K562 (cell line): ENCODE data around the gene GLIS2. TPM values are rescaled to one million over a fixed set of nuclear protein-coding genes. Genes with fewer than 3 reads are reported as not detected.
A peak's percentile ranks its signal among the peaks of the same experiment; 100 is the strongest.

Source experiments
- CBX3 ChIP-seq, 2 experiments: IDR thresholded peaks; 1 replicate in 1 of 2; 2 replicates in 1 of 2; pipeline ENCODE4 v1.6.1; 2012; ENCODE audit warnings: inconsistent platforms in 2 of 2, low read length in 2 of 2, borderline replicate concordance in 1 of 2, control low read depth in 1 of 2
- DDX20 ChIP-seq: fragments of 450-650 bp; IDR thresholded peaks from 2 replicates; pipeline ENCODE4 v1.6.1; 2016; ENCODE audit warnings: missing genetic modification characterization, low read depth, mild to moderate bottlenecking, missing compliant biosample characterization, moderate library complexity
- DMBX1 ChIP-seq: fragments of 250-450 bp; sonication (Bioruptor Pico); IDR thresholded peaks from 2 replicates; pipeline ENCODE4 v1.8.0; 2022; ENCODE audit warnings: inconsistent platforms, mild to moderate bottlenecking, moderate library complexity, borderline replicate concordance
- KDM5B ChIP-seq: fragments of 200-600 bp; sonication (generic); IDR thresholded peaks from 2 replicates; pipeline ENCODE4 v1.6.1; 2012; ENCODE audit warnings: low read depth, mild to moderate bottlenecking, moderate library complexity, low read length, control low read depth, inconsistent platforms; ENCODE audit not compliant: insufficient replicate concordance
- MTF1 ChIP-seq: fragments of 250-450 bp; sonication (Bioruptor Pico); IDR thresholded peaks from 2 replicates; pipeline ENCODE4 v1.9.0; 2021; ENCODE audit warnings: moderate library complexity, mild to moderate bottlenecking, inconsistent platforms, borderline replicate concordance
- NFE2L1 ChIP-seq: fragments of 450-650 bp; IDR thresholded peaks from 2 replicates; pipeline ENCODE4 v1.6.1; 2016; ENCODE audit warnings: missing genetic modification characterization, low read depth, mild to moderate bottlenecking, missing compliant biosample characterization, moderate library complexity, borderline replicate concordance
- RBFOX2 ChIP-seq: fragments of 200-400 bp; formaldehyde crosslinking; IDR thresholded peaks from 2 replicates; pipeline ENCODE4 v1.6.1; 2017; ENCODE audit warnings: low read depth, mild to moderate bottlenecking, low read length, moderate library complexity
- RBM22 ChIP-seq: fragments of 200-400 bp; formaldehyde crosslinking; IDR thresholded peaks from 2 replicates; pipeline ENCODE4 v1.6.1; 2018; ENCODE audit warnings: low read length, low read depth; ENCODE audit not compliant: poor library complexity, severe bottlenecking
- RBM34 ChIP-seq: fragments of 200-400 bp; formaldehyde crosslinking; IDR thresholded peaks from 2 replicates; pipeline ENCODE4 v1.6.1; 2018; ENCODE audit warnings: low read length, borderline replicate concordance; ENCODE audit not compliant: insufficient read depth
- SAFB ChIP-seq: fragments of 200-400 bp; formaldehyde crosslinking; IDR thresholded peaks from 2 replicates; pipeline ENCODE4 v1.6.1; 2017; ENCODE audit warnings: low read depth, low read length, borderline replicate concordance
- SMARCB1 ChIP-seq: IDR thresholded peaks from 2 replicates; pipeline ENCODE4 v1.6.1; 2011; ENCODE audit warnings: improper control_type of control experiment, low read depth; ENCODE audit not compliant: insufficient read length
- THRAP3 ChIP-seq: fragments of 450-650 bp; IDR thresholded peaks from 2 replicates; pipeline ENCODE4 v1.6.1; 2016; ENCODE audit warnings: mild to moderate bottlenecking, inconsistent platforms, borderline replicate concordance
- XRCC3 ChIP-seq: fragments of 450-650 bp; IDR thresholded peaks from 2 replicates; pipeline ENCODE4 v1.6.1; 2017; ENCODE audit warnings: mild to moderate bottlenecking, moderate library complexity
- ZFX ChIP-seq: sonication (generic); formaldehyde crosslinking; IDR thresholded peaks from 2 replicates; pipeline ENCODE4 v1.8.0; 2022; ENCODE audit warnings: mild to moderate bottlenecking, missing genetic modification reagents, moderate library complexity
- ZKSCAN8 ChIP-seq: fragments of 200-800 bp; sonication (Bioruptor generic); IDR thresholded peaks from 2 replicates; pipeline ENCODE4 v1.6.1; 2016; ENCODE audit warnings: missing genetic modification characterization, missing compliant biosample characterization
- polyA plus RNA-seq, 8 experiments: library from polyadenylated mRNA; depleted of rRNA in 4 of 8; stranded (reverse) in 5 of 8; unstranded in 3 of 8; fragments of >200 nt; fragmentation: Nextera tagmentation in 2 of 8; fragmentation: Illumina TruSeq in 1 of 8; extraction: Ambion mirVana in 2 of 8; extraction: Trizol in 1 of 8; gene quantifications; 2 replicates each; pipeline versions ENCODE4 v1.2.1 to v1.2.3, GENCODE V29; 2011 to 2014; ENCODE audit warnings: inconsistent platforms in 1 of 8, missing spikeins in 1 of 8
- total RNA-seq, 7 experiments: library from RNA; depleted of rRNA in 6 of 7; stranded (reverse); fragments of >200 nt in 6 of 7; fragmentation: Illumina TruSeq in 2 of 7; extraction: Trizol in 2 of 7; gene quantifications; 2 replicates each; pipeline versions ENCODE4 v1.2.1 to v1.2.3, GENCODE V29; 2011 to 2021; ENCODE audit warnings: low replicate concordance in 1 of 7
- TF ChIP-seq, protein P1 (sequence below): fragments of 450-650 bp; IDR thresholded peaks from 2 replicates; pipeline ENCODE4 v1.6.1; 2016; ENCODE audit warnings: missing biosample characterization, missing genetic modification characterization
- TF ChIP-seq, protein P2 (sequence below), 3 experiments: fragments of 200-800 bp in 1 of 3; fragments of 250-450 bp in 1 of 3; fragments of 450-650 bp in 1 of 3; sonication (Bioruptor Pico) in 1 of 3; sonication (Bioruptor generic) in 1 of 3; formaldehyde crosslinking in 1 of 3; IDR thresholded peaks; 2 replicates each; pipeline versions ENCODE4 v1.6.1 to v1.8.0; 2016 to 2022; ENCODE audit warnings: mild to moderate bottlenecking in 2 of 3, missing genetic modification characterization in 2 of 3, missing compliant biosample characterization in 1 of 3, moderate library complexity in 1 of 3
- TF ChIP-seq, protein P3 (sequence below): sonication (generic); formaldehyde crosslinking; IDR thresholded peaks from 2 replicates; pipeline ENCODE4 v1.8.0; 2022; ENCODE audit warnings: mild to moderate bottlenecking, missing genetic modification reagents, borderline replicate concordance

The GLIS2 gene
- total and polyA plus RNA-seq, 9 of the 15 experiments (the other 6 are each of a cell fraction or from before 2014, with no cell fraction given): 0.10 to 9.0 (median 0.57) TPM

DNA sequence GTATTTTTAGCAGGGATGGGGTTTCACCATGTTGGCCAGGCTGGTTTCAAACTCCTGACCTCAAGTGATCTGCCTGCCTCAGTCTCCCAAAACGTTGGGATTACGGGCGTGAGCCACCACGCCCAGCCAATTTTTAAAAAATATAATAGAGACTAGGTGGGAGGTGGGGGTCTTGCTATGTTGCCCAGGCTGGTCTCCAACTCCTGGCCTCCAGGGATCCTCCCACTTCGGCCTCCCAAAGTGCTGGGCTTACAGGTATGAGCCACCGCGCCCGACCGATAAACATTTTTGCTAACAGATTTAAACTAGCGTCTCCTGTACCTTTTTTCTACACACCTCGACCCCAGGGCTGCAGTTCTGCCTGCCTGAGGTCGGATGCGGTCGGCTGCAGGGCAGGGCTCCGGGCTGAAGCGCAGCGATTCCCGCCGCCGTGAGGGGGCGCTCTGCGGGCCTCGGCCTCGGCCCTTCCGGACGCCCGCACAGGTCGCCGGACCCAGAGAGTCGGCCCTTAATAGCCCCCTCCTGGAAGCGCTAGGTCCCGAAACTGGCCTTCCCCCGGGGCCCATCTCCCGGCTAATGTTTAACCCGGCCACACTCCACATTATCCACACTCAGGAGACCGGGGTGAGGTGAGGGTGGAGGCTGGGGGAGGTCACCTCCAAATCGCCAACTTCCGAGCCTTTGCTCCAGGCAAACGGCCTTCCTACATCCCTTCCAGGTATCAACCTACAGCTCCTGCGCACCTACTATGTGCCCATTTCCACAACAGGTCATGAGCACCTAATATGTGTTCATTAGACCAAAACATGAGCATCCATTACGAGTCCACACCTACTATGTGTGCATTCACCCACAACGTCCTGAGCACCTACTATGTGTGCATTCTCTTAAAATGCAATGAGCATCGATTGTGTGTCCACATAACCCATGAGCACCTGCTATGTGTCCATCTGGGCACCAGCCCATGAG lies 2.0 kb upstream of the GLIS2 start (continued):
- peak; percentile 47 for TF ChIP-seq ZFX (CRISPR knock-in tag)
- peak; percentile 45 for TF ChIP-seq RBM22
- TF ChIP-seq DMBX1 (CRISPR knock-in tag): no peak
- TF ChIP-seq XRCC3: no peak
- TF ChIP-seq, protein P1, sequence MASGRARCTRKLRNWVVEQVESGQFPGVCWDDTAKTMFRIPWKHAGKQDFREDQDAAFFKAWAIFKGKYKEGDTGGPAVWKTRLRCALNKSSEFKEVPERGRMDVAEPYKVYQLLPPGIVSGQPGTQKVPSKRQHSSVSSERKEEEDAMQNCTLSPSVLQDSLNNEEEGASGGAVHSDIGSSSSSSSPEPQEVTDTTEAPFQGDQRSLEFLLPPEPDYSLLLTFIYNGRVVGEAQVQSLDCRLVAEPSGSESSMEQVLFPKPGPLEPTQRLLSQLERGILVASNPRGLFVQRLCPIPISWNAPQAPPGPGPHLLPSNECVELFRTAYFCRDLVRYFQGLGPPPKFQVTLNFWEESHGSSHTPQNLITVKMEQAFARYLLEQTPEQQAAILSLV: no peak
- TF ChIP-seq SMARCB1: no peak
- no peak for TF ChIP-seq SAFB
- no peak for TF ChIP-seq MTF1 (CRISPR knock-in tag)
- no peak for TF ChIP-seq RBM34
- TF ChIP-seq ZKSCAN8: no peak
- no peak for TF ChIP-seq DDX20 (tag)
- no peak for TF ChIP-seq NFE2L1 (tag)
- TF ChIP-seq THRAP3: peak; percentile 70; the same call in 1 of the 2 replicates
- TF ChIP-seq KDM5B: no peak
- TF ChIP-seq, protein P2, sequence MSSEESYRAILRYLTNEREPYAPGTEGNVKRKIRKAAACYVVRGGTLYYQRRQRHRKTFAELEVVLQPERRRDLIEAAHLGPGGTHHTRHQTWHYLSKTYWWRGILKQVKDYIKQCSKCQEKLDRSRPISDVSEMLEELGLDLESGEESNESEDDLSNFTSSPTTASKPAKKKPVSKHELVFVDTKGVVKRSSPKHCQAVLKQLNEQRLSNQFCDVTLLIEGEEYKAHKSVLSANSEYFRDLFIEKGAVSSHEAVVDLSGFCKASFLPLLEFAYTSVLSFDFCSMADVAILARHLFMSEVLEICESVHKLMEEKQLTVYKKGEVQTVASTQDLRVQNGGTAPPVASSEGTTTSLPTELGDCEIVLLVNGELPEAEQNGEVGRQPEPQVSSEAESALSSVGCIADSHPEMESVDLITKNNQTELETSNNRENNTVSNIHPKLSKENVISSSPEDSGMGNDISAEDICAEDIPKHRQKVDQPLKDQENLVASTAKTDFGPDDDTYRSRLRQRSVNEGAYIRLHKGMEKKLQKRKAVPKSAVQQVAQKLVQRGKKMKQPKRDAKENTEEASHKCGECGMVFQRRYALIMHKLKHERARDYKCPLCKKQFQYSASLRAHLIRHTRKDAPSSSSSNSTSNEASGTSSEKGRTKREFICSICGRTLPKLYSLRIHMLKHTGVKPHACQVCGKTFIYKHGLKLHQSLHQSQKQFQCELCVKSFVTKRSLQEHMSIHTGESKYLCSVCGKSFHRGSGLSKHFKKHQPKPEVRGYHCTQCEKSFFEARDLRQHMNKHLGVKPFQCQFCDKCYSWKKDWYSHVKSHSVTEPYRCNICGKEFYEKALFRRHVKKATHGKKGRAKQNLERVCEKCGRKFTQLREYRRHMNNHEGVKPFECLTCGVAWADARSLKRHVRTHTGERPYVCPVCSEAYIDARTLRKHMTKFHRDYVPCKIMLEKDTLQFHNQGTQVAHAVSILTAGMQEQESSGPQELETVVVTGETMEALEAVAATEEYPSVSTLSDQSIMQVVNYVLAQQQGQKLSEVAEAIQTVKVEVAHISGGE (CRISPR knock-in tag; IDR thresholded peaks at IDR 0.05): peak in 2 of 3 experiments; percentile 46 to 48; a peak in 1 of 6 replicates
- peak; percentile 51; the same call in 1 of the 2 replicates for TF ChIP-seq RBFOX2
- TF ChIP-seq, protein P3, sequence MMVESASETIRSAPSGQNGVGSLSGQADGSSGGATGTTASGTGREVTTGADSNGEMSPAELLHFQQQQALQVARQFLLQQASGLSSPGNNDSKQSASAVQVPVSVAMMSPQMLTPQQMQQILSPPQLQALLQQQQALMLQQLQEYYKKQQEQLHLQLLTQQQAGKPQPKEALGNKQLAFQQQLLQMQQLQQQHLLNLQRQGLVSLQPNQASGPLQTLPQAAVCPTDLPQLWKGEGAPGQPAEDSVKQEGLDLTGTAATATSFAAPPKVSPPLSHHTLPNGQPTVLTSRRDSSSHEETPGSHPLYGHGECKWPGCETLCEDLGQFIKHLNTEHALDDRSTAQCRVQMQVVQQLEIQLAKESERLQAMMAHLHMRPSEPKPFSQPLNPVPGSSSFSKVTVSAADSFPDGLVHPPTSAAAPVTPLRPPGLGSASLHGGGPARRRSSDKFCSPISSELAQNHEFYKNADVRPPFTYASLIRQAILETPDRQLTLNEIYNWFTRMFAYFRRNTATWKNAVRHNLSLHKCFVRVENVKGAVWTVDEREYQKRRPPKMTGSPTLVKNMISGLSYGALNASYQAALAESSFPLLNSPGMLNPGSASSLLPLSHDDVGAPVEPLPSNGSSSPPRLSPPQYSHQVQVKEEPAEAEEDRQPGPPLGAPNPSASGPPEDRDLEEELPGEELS (CRISPR knock-in tag): no peak
- TF ChIP-seq CBX3 (IDR thresholded peaks at IDR 0.05; ENCODE audit: borderline replicate concordance in 1 of 2, low read length in 2 of 2): peak in 1 of 2 experiments; percentile 11; a peak in 1 of 3 replicates
